K562 (cell line): Measurements from ENCODE around the gene MKNK1. TPM values are rescaled to one million over a fixed set of nuclear protein-coding genes. Genes with fewer than 3 reads are reported as not detected.

Experiments used
- FOXA3 ChIP-seq, 2 experiments: fragments of 450-650 bp in 1 of 2; sonication (generic) in 1 of 2; formaldehyde crosslinking; IDR thresholded peaks in 1 of 2; conservative IDR thresholded peaks in 1 of 2; 2 replicates each; pipeline versions ENCODE4 v1.4.0 to v1.8.0; 2020 to 2022; ENCODE audit warnings: mild to moderate bottlenecking in 2 of 2, missing genetic modification reagents in 1 of 2
- FOXK1 ChIP-seq: sonication (generic); formaldehyde crosslinking; IDR thresholded peaks from 2 replicates; pipeline ENCODE4 v1.8.0; 2022; ENCODE audit warnings: missing genetic modification reagents, mild to moderate bottlenecking, borderline replicate concordance
- KAT2B ChIP-seq: IDR thresholded peaks from one replicate; pipeline ENCODE4 v1.6.1; 2012; ENCODE audit warnings: low read depth, mild to moderate bottlenecking, control low read depth, inconsistent platforms, low read length, moderate library complexity
- KDM2B ChIP-seq: fragments of 250-450 bp; sonication (Bioruptor Pico); IDR thresholded peaks from 2 replicates; pipeline ENCODE4 v1.8.0; 2021; ENCODE audit warnings: mild to moderate bottlenecking, moderate library complexity
- MBD1 ChIP-seq: fragments of 250-450 bp; sonication (Bioruptor Pico); IDR thresholded peaks from 2 replicates; pipeline ENCODE4 v1.8.0; 2022; ENCODE audit warnings: inconsistent platforms
- NR2C2 ChIP-seq, 2 experiments: fragments of 200-800 bp in 1 of 2; sonication (Bioruptor generic) in 1 of 2; sonication (generic) in 1 of 2; formaldehyde crosslinking in 1 of 2; IDR thresholded peaks; 2 replicates each; pipeline versions ENCODE4 v1.6.1 to v1.8.0; 2016 to 2022; ENCODE audit warnings: mild to moderate bottlenecking in 1 of 2, missing compliant biosample characterization in 1 of 2, missing genetic modification characterization in 1 of 2, missing genetic modification reagents in 1 of 2
- PBX2 ChIP-seq, 2 experiments: IDR thresholded peaks in 1 of 2; conservative IDR thresholded peaks in 1 of 2; 2 replicates each; pipeline ENCODE4 v1.6.1; 2016; ENCODE audit warnings: low read depth in 2 of 2, mild to moderate bottlenecking in 1 of 2, missing compliant biosample characterization in 1 of 2, missing genetic modification characterization in 1 of 2, moderate library complexity in 1 of 2
- POLR3A ChIP-seq: IDR thresholded peaks from 2 replicates; pipeline ENCODE4 v1.6.1; 2011; ENCODE audit warnings: borderline replicate concordance, mild to moderate bottlenecking, moderate library complexity; ENCODE audit not compliant: insufficient read length, insufficient read depth; ENCODE audit errors: extremely low read depth
- POLR3G ChIP-seq: IDR thresholded peaks from 2 replicates; pipeline ENCODE4 v1.6.1; 2011; ENCODE audit not compliant: insufficient read length, insufficient replicate concordance; ENCODE audit errors: extremely low read depth
- SP1 ChIP-seq: sonication (generic); formaldehyde crosslinking; IDR thresholded peaks from 2 replicates; pipeline ENCODE4 v1.8.1; 2022; ENCODE audit warnings: mild to moderate bottlenecking, missing genetic modification reagents
- TEAD1 ChIP-seq, 2 experiments: fragments of 450-650 bp in 1 of 2; sonication (generic) in 1 of 2; formaldehyde crosslinking; IDR thresholded peaks; 2 replicates each; pipeline versions ENCODE4 v1.4.0 to v1.8.0; 2020 to 2022; ENCODE audit warnings: mild to moderate bottlenecking in 2 of 2, missing genetic modification reagents in 1 of 2
- THRA ChIP-seq: fragments of 450-650 bp; IDR thresholded peaks from 2 replicates; pipeline ENCODE4 v1.6.1; 2017; ENCODE audit warnings: mild to moderate bottlenecking, moderate library complexity
- THRB ChIP-seq: fragments of 450-650 bp; formaldehyde crosslinking; conservative IDR thresholded peaks from 2 replicates; pipeline ENCODE4 v1.4.0; 2022; ENCODE audit warnings: mild to moderate bottlenecking, missing genetic modification characterization
- ZBTB9 ChIP-seq: fragments of 450-650 bp; formaldehyde crosslinking; IDR thresholded peaks from 2 replicates; pipeline ENCODE4 v1.4.0; 2020; ENCODE audit warnings: mild to moderate bottlenecking, moderate library complexity
- ZNF274 ChIP-seq: IDR thresholded peaks from 2 replicates; pipeline ENCODE4 v1.6.1; 2011; ENCODE audit warnings: low read depth, mild to moderate bottlenecking, low read length, moderate library complexity, borderline replicate concordance
- ZNF282 ChIP-seq: sonication (generic); formaldehyde crosslinking; IDR thresholded peaks from 2 replicates; pipeline ENCODE4 v1.8.1; 2023; ENCODE audit warnings: missing genetic modification reagents
- ZSCAN32 ChIP-seq: fragments of 450-650 bp; formaldehyde crosslinking; IDR thresholded peaks from 2 replicates; pipeline ENCODE4 v1.4.0; 2020; ENCODE audit warnings: mild to moderate bottlenecking, moderate library complexity
- polyA plus RNA-seq, 8 experiments: library from polyadenylated mRNA; depleted of rRNA in 4 of 8; stranded (reverse) in 5 of 8; unstranded in 3 of 8; fragments of >200 nt; fragmentation: Nextera tagmentation in 2 of 8; fragmentation: Illumina TruSeq in 1 of 8; extraction: Ambion mirVana in 2 of 8; extraction: Trizol in 1 of 8; gene quantifications; 2 replicates each; pipeline versions ENCODE4 v1.2.1 to v1.2.3, GENCODE V29; 2011 to 2014; ENCODE audit warnings: inconsistent platforms in 1 of 8, missing spikeins in 1 of 8
- total RNA-seq, 7 experiments: library from RNA; depleted of rRNA in 6 of 7; stranded (reverse); fragments of >200 nt in 6 of 7; fragmentation: Illumina TruSeq in 2 of 7; extraction: Trizol in 2 of 7; gene quantifications; 2 replicates each; pipeline versions ENCODE4 v1.2.1 to v1.2.3, GENCODE V29; 2011 to 2021; ENCODE audit warnings: low replicate concordance in 1 of 7

MKNK1 gene
- total and polyA plus RNA-seq, 9 of the 15 experiments (the other 6 are each of a cell fraction or from before 2014, with no cell fraction given) = 27.7 to 51.3 (median 43.7) TPM

- TF ChIP-seq PBX2 (CRISPR knock-in tag; IDR thresholded peaks at IDR 0.05; ENCODE audit: low read depth) (no peak), PBX2 (tag; conservative IDR thresholded peaks at IDR 0.05; ENCODE audit: low read depth) (no peak), KAT2B (no peak), FOXA3 (CRISPR knock-in tag; conservative IDR thresholded peaks at IDR 0.05 in 1 of 2, IDR thresholded peaks at IDR 0.05 in 1 of 2) (no peak), FOXK1 (CRISPR knock-in tag) (0 out of 2 replicates have a peak, but pooled peaks have one; percentile 22), ZNF274 (no peak), ZBTB9 (peak; percentile 90; the same call in 1 of the 2 replicates), ZNF282 (CRISPR knock-in tag) (no peak), THRA (no peak), THRB (no peak), POLR3G (no peak), ZSCAN32 (no peak), TEAD1 (CRISPR knock-in tag; IDR thresholded peaks at IDR 0.05) (peak in 1 of 2 experiments; percentile 81; a peak in 1 of 4 replicates), POLR3A (no peak), SP1 (CRISPR knock-in tag) (peak; percentile 97), KDM2B (CRISPR knock-in tag) (peak; percentile 88), MBD1 (CRISPR knock-in tag) (no peak), NR2C2 (CRISPR knock-in tag; IDR thresholded peaks at IDR 0.05) (0 out of 2 replicates have a peak, but pooled peaks have one; percentile 41), NR2C2 (tag; IDR thresholded peaks at IDR 0.05) (peak; percentile 89)
Observed at GRCh38 chr1:46603858-46604549, at the start of gene MKNK1 (continued).
